GM19240 (cell line): ENCODE measurements around the gene FNDC11.

ENCODE experiments used
- DNase-seq: peaks from one replicate; pipeline ENCODE4 v3.0.0; 2011; ENCODE audit warnings: low spot score; ENCODE audit not compliant: insufficient read length

FNDC11 gene

GRCh38 chr20:63539441-63540370 is 14.3 kb upstream of the FNDC11 start:
- no peak for DNase-seq

DNA sequence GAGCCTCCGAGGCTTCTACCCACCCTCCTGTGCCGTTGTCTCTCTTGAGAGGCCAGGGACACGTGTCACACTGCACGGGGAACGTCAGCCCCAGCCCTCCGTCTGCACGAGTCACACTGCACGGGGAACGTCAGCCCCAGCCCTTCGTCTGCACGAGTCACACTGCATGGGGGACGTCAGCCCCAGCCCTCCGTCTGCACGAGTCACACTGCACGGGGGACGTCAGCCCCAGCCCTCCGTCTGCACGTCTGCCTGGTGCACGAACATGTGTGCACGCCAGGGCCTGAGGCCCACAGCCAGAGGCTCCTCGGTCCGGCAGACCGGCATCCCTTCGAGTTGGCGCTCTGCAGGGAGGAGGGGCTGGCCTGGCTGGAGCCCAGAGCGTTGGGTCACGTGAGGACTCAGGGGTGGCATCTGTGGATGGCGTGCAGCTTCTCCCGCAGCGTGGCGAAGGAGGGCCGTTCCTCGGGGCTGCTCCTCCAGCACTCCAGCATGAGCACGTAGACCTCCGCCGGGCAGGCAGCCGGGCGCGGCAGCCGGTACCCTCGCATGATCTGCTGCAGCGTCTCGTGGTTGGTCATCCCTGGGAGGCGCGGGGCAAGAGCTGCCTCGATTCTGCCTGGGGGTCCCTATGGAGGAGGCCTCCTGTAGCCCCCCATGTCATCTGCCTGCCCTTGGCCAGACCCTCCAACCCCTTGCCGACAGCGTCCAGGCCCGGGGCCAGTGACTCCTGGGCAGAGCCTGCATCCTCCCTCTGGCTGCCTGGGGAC is 13.4 kb upstream of the FNDC11 start:
- DNase-seq, result no peak

- DNase-seq, result no peak
These were observed 12.6 kb upstream of the FNDC11 start for GRCh38 chr20:63541371-63541770.

- no peak for DNase-seq
These were observed 11.9 kb upstream of the FNDC11 start for GRCh38 chr20:63542031-63542559.

GRCh38 chr20:63542696-63543095 is 11.3 kb upstream of the FNDC11 start:
- DNase-seq, result peak; percentile 62

GRCh38 chr20:63543131-63543530 is 10.8 kb upstream of the FNDC11 start:
- DNase-seq, result no peak

- DNase-seq, result no peak
These were observed 10.2 kb upstream of the FNDC11 start for GRCh38 chr20:63543733-63544132.

- DNase-seq, result no peak
These were observed 9.6 kb upstream of the FNDC11 start for GRCh38 chr20:63544241-63544957.

DNA sequence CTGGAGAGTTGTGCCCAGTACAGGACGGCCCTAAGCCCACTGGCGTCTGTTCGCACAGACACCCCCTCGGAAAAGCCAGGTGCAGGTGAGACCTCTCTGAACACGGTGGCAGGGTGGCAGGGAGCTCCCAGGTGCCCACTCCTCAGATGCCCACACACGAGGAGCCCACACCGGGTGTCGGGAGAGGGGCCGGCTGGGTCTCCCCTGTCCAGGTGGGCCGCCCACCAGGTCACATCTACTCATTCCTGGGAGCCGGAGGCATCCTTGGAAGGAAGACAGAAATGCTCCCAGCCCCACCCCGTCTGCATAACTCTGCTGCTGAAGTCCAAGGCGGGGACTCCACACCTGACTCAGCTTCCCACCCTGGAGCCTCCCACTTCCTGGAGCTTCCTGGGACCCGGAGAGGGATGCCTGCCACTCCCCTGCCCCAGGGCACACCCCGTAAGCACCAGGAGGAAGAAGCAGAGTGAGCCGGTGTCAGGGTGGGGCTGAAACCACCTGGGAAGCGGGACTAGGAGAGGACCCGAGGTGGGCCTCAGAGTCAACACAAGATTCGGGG is 8.9 kb upstream of the FNDC11 start:
- DNase-seq, result no peak

GRCh38 chr20:63545814-63546213 is 8.1 kb upstream of the FNDC11 start:
- no peak for DNase-seq

DNA sequence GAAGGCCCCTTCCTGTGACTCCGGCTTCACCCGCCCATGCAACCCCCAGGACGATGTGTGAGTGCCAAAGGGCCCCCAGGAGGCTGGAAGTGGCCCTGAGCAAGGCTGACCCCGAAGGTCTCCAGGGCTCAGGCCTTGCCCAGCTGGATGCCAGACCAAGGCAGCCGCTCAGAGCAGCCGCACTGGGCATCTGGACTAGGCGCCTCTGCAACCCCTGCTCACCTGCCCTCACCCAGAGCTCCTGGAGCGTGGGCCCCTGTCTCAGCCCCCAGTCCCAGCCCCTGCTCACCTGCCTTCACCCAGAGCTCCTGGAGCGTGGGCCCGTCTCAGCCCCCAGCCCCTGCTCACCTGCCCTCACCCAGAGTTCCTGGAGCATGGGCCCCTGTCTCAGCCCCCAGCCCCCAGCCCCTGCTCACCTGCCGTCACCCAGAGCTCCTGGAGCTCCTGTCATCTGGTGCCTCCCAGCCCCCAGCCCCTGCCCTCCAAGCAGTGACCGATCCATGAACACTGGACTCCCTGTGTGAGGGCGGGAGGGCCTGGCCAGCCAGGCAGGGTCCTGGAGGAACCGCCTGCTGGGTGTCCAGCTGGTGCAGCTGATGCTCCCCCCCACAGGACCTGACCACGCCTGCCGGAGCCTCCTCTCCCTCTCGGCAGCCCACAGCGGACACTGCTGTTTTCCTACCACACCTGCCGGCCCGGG is 7.6 kb upstream of the FNDC11 start:
- DNase-seq, result no peak

DNA sequence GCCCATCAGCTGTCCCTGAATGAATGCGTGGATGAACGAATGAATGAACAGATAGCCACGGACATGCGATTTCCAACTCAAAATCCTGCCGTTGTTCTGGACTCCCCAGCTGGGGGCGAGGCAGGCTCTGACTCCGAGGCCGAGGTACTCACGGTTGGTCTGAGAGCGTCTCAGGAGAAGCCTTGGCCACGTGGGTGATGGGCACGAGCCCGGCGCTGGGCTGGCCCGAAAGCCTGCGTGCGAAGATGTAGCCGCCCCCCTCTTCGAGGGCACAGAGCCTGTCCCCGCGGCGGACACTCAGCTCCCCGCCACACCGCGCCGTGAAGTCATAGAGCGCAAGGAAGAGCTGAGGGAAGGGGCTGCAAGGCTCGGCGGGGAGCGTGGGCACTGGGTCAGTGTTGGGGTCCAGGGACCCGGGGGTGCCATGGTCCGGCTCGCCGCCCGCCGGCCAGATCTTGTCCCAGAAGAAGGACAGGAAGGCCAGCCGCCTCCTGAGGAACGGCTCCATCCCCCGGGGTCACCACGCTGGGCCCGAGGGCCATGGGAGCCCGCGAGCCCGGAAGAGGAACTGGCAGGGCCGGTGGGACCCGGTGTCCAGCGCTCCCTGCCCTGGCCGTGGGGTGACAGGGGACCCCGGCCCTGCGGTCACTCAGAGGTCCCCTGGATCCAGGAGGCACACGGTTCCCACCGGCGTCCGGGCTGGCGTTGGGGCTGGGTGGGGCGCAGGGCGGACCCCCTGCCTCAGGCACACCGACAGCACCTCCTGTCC is 6.8 kb upstream of the FNDC11 start:
- DNase-seq, result no peak

DNA sequence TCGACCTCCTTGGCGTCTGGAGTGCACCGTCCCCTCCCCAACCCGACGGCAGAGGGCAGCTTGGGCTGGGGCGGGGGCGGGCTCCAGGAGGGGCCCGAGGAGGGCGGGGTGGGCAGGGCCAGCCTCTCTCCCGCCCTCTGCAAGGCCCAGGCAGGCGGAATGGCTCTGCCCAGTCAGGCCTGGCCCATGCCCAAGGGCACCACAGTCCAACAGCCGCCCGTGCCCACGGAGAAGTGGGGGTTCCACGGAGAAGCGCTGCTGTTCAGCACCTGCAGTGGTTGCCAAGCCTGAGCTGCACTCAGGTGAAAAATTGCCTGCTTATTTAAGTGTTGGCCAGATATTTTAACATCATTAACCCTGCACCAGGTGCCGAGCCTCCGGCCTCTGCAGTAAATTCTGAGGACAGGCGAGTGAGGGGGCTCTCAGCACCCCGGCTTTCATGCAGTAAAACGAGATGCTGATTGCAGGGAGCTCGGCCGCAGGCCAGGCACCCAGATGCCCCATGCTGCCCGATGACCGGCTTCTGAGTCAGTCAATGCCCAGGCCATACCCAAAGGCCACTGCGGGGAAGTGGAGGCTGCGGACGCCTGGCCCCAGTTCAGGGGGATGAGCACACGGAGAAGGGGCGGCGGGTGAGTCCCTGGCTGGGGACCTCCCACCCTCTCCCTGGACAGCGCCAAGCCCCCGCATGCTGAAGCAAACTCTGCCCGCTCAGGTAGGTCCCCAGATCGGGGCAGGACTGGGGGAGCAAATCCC is 6.1 kb upstream of the FNDC11 start, which contains the start of gene SRMS:
Gene SRMS (minus strand): TSS at position 25 of the 756 bp plus-strand sequence. CDS start 286 bp downstream, outside the sequence.
- no peak for DNase-seq

DNA sequence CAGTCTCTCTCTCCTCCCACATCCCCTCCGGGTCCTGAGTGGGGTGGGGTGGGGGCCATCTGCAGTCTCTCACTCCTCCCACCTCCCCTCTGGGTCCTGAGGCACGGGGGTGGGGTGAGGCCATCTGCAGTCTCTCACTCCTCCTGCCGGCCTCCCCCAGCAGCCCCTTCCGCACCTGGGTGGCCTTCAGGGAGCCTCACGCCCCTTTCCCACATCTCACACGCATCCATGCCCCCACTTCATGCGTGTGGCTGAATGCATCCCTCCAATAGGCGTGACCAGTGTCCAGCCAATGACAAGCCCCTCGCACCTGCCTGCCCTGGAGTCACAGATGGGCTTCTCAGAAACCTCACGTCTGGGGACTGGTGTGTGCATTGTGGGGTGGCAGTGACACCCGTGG is 5.4 kb upstream of the FNDC11 start:
- no peak for DNase-seq

GRCh38 chr20:63549019-63549418 is 4.9 kb upstream of the FNDC11 start:
- DNase-seq, result no peak

DNA sequence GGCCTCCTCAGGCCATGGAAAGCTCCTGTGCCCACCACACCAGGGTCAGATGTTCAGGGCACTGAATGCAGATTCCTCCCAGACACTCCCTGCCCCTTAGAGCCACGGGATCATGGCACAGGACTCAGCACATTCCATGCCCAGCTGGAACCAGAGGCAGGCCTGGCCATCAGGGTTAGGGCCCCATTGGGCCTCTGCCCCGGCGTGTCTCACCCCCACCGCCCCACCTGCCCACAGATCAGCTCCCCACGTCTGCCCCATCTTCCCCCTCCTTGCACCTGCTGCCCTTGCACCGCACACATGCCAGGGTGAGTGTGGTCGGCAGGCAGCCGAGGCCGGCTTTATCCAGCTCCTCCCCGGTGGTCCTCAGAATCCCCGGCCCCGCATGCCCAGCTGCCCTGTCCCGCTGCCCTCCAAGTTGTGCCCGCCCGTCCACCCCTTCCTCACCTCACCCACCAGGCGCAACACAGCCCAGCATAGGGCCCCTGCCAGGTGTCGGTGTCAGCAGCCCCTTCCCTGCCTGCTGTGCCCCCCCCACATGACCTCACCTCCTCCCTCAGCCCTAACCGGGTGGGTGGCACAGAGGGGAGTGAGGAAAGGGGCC is 4.2 kb upstream of the FNDC11 start:
- DNase-seq, result no peak

GRCh38 chr20:63551068-63551467 is 2.9 kb upstream of the FNDC11 start:
- DNase-seq, result no peak

DNA sequence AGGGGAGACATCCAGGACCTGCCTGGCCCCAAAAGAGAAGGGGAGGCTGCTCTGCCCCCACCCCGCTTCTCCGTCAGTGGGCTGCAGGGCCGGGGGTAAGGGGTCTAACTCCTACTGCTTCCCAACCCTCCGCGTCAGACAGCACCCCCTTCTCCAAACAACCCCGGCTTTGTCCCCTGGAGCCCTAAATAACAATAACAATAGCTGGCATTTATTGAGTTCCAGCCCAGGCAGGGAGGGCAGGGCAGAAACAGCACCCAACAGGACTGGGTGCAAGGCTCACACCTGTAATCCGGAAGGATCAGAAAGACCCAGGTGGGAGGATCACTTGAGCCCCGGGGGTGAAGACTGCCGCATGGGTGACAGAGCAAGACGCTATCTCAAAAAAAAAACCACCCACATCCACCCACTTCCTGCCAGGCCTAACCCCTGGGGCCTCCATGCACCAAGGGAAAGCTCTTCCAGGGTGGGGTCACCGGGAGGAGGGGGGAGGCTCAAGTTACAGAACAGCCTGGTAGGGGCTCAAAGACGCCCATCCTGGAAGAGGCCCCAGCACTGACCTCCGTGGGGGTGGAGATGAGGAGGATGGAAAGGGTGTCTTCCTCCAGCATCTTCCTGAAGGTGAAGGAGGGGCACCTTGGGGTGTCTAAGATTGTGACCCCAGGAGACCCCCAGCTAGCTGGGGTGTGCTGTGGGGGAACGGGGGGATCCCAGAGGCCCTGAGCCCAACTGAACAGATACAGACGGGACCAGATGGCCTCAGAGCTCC is 1.3 kb upstream of the FNDC11 start:
- DNase-seq, result no peak
